Measurements from ENCODE around the gene ZBTB20. TPM values are rescaled to one million over a fixed set of nuclear protein-coding genes. Genes with fewer than 3 reads are reported as not detected.
A peak's percentile ranks its signal among the peaks of the same experiment; 100 is the strongest.

Gene ZBTB20
- total RNA-seq, 1 donor from 2014 or later: 91.2 TPM

GRCh38 chr3:114319453-114319852, 827.6 kb downstream of the ZBTB20 start:
- H3K36me3 Mint-ChIP-seq (ENCODE audit: low read depth): peaks cover 31% of the 10 kb centered on the region
- H3K27me3 Mint-ChIP-seq: no peaks in the 10 kb centered on the region
- no peak for ATAC-seq (ENCODE audit: low read depth)
- intact Hi-C loops (cut with micrococcal nuclease): no loop called here
- peaks cover 18% of the 10 kb centered on the region for H3K4me1 Mint-ChIP-seq
- H3K9me3 Mint-ChIP-seq: no peaks in the 10 kb centered on the region
- no peak overlapping the region for H3K27ac Mint-ChIP-seq
- ChIA-PET POLR2A (no interaction called here), CTCF (no interaction called here)
- no peak for DNase-seq
- no peak for TF ChIP-seq CTCF (IDR thresholded peaks at IDR 0.05)
- no peak overlapping the region for H3K4me3 Mint-ChIP-seq

GRCh38 chr3:114318295-114318694, 828.8 kb downstream of the ZBTB20 start:
- no peak overlapping the region for H3K4me3 Mint-ChIP-seq
- no peaks in the 10 kb centered on the region for H3K9me3 Mint-ChIP-seq
- no peak for TF ChIP-seq CTCF (IDR thresholded peaks at IDR 0.05)
- intact Hi-C loops (cut with micrococcal nuclease): no loop called here
- ChIA-PET CTCF (no interaction called here), POLR2A (no interaction called here)
- H3K27me3 Mint-ChIP-seq: no peaks in the 10 kb centered on the region
- no peak for ATAC-seq (ENCODE audit: low read depth)
- DNase-seq: no peak
- H3K36me3 Mint-ChIP-seq (ENCODE audit: low read depth): peaks cover 26% of the 10 kb centered on the region
- H3K4me1 Mint-ChIP-seq: peaks cover 13% of the 10 kb centered on the region
- H3K27ac Mint-ChIP-seq: no peak overlapping the region

- ChIA-PET POLR2A (no interaction called here), CTCF (interaction anchor here (1.0 to 1.2 kb wide), 2 partner anchors 15 to 23 kb away, joined by 3 read pairs; no protein-coding TSS in a partner anchor)
- Mint-ChIP-seq H3K27ac (no peak overlapping the region), H3K36me3 (ENCODE audit: low read depth) (peaks cover 18% of the 10 kb centered on the region), H3K4me3 (no peak overlapping the region), H3K9me3 (no peaks in the 10 kb centered on the region), H3K27me3 (no peaks in the 10 kb centered on the region), H3K4me1 (peaks cover 19% of the 10 kb centered on the region)
- intact Hi-C loops (cut with micrococcal nuclease): no loop called here
- TF ChIP-seq CTCF (IDR thresholded peaks at IDR 0.05): no peak
- ATAC-seq (ENCODE audit: low read depth) (no peak), DNase-seq (no peak)
Measured at GRCh38 chr3:114314282-114314681, 832.8 kb downstream of the ZBTB20 start.

- TF ChIP-seq CTCF (IDR thresholded peaks at IDR 0.05): no peak
- intact Hi-C loops (cut with micrococcal nuclease): no loop called here
- Mint-ChIP-seq H3K27me3 (no peaks in the 10 kb centered on the region), H3K4me3 (no peak overlapping the region), H3K27ac (peak overlapping the region; percentile 43), H3K36me3 (ENCODE audit: low read depth) (peaks cover 18% of the 10 kb centered on the region), H3K9me3 (no peaks in the 10 kb centered on the region), H3K4me1 (peaks cover 28% of the 10 kb centered on the region)
- ATAC-seq (ENCODE audit: low read depth): no peak
- POLR2A ChIA-PET: interaction anchor here (0.6 kb wide), 1 partner anchor 1839 kb away, joined by 4 read pairs; no protein-coding TSS in a partner anchor
- CTCF ChIA-PET: interaction anchor here (0.6 to 1.2 kb wide), 3 partner anchors 14 to 134 kb away, joined by 3 read pairs; no protein-coding TSS in a partner anchor
- DNase-seq: no peak
Measured at GRCh38 chr3:114313426-114313825, 833.7 kb downstream of the ZBTB20 start.

GRCh38 chr3:114310695-114311094, 836.4 kb downstream of the ZBTB20 start:
- no peak for DNase-seq
- Mint-ChIP-seq H3K27me3 (no peaks in the 10 kb centered on the region), H3K4me1 (peaks cover 47% of the 10 kb centered on the region), H3K27ac (peak overlapping the region; percentile 63), H3K9me3 (no peaks in the 10 kb centered on the region), H3K36me3 (ENCODE audit: low read depth) (peaks cover 7% of the 10 kb centered on the region), H3K4me3 (no peak overlapping the region)
- no peak for ATAC-seq (ENCODE audit: low read depth)
- no peak for TF ChIP-seq CTCF (IDR thresholded peaks at IDR 0.05)
- intact Hi-C loops (cut with micrococcal nuclease): no loop called here
- ChIA-PET POLR2A (interaction anchor here (0.5 to 1.5 kb wide), 3 partner anchors 11 to 97 kb away, joined by 4 to 9 read pairs (median 4); no protein-coding TSS in a partner anchor), CTCF (interaction anchor here (1.0 to 1.5 kb wide), 2 partner anchors 13 to 20 kb away, joined by 3 to 6 read pairs; no protein-coding TSS in a partner anchor)
